ENCODE data around the gene FLT3LG. TPM values are rescaled to one million over a fixed set of nuclear protein-coding genes. Genes with fewer than 3 reads are reported as not detected.

Gene FLT3LG
- total RNA-seq, 1 experiment from 2014 or later, result 1.5 TPM

DNA sequence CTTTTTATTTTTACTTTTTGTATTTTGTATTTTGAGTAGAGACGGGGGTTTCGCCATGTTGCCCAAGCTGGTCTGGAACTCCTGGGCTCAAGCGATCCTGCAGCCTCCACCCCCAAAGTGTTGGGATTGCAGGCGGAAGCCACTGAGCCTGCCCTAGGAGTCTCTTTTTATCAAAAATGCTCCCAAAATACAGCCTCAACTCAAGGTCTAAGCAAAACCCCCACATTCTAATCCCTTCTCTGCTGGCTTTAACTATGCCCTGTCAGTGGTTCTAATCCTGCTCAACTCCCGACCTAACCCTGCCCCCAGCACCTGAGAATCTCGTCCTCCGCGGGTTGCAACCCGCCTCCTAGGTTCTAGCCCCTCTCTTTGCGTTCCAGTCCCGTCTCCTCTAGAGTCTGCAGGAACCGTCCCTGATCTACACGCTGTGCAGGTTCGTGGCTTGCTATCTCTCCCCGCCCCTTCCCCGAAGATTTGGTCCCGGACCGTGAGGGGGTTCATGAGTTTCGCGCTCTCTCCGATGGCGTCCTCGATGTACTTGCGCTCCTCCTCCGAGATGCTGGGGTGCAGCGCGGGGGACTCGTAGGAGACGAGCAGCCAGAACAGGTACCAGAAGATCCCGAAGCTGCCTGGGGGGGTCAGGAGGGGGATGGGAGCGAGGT is 40.6 kb upstream of the FLT3LG start:
- CTCF ChIA-PET, result interaction anchor here (0.6 kb wide), 1 partner anchor 38 kb away, joined by 8 read pairs; no protein-coding TSS in a partner anchor
- no peak overlapping the region for H3K4me3 ChIP-seq (ENCODE audit: low read depth in 2 of 2, low read length in 2 of 2)
- H3K9me3 ChIP-seq (ENCODE audit: control insufficient read depth, insufficient read depth, low read depth, low read length), result no peaks in the 10 kb centered on the region
- TF ChIP-seq SIN3A (IDR thresholded peaks at IDR 0.05; ENCODE audit: borderline replicate concordance, insufficient read depth, low read depth, low read length), result no peak
- TF ChIP-seq, protein P1, sequence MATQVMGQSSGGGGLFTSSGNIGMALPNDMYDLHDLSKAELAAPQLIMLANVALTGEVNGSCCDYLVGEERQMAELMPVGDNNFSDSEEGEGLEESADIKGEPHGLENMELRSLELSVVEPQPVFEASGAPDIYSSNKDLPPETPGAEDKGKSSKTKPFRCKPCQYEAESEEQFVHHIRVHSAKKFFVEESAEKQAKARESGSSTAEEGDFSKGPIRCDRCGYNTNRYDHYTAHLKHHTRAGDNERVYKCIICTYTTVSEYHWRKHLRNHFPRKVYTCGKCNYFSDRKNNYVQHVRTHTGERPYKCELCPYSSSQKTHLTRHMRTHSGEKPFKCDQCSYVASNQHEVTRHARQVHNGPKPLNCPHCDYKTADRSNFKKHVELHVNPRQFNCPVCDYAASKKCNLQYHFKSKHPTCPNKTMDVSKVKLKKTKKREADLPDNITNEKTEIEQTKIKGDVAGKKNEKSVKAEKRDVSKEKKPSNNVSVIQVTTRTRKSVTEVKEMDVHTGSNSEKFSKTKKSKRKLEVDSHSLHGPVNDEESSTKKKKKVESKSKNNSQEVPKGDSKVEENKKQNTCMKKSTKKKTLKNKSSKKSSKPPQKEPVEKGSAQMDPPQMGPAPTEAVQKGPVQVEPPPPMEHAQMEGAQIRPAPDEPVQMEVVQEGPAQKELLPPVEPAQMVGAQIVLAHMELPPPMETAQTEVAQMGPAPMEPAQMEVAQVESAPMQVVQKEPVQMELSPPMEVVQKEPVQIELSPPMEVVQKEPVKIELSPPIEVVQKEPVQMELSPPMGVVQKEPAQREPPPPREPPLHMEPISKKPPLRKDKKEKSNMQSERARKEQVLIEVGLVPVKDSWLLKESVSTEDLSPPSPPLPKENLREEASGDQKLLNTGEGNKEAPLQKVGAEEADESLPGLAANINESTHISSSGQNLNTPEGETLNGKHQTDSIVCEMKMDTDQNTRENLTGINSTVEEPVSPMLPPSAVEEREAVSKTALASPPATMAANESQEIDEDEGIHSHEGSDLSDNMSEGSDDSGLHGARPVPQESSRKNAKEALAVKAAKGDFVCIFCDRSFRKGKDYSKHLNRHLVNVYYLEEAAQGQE (IDR thresholded peaks at IDR 0.05; ENCODE audit: insufficient read depth in 1 of 2, low read depth in 2 of 2, low read length in 1 of 2), result no peak
- no peak for TF ChIP-seq CTCF (IDR thresholded peaks at IDR 0.05)
- TF ChIP-seq TCF7L2 (IDR thresholded peaks at IDR 0.05; ENCODE audit: low read depth, low read length), result no peak
- TF ChIP-seq POLR2AphosphoS5 (IDR thresholded peaks at IDR 0.05; ENCODE audit: low read depth, low read length), result no peak
- H3K4me1 ChIP-seq (ENCODE audit: control insufficient read depth, insufficient read depth, low read length), result no peaks in the 10 kb centered on the region
- H3K27ac ChIP-seq (ENCODE audit: low read length), result no peak overlapping the region
- no peaks in the 10 kb centered on the region; the same call in 1 of the 2 replicates for H3K27me3 ChIP-seq (ENCODE audit: control insufficient read depth, insufficient read depth, low read length)
- intact Hi-C loops (cut with micrococcal nuclease; ENCODE audit: unreplicated experiment), result no loop called here
- H3K36me3 ChIP-seq (ENCODE audit: control insufficient read depth, insufficient read depth, low read length), result no peaks in the 10 kb centered on the region
- no peak for DNase-seq (ENCODE audit: low read depth, low spot score)
- POLR2A ChIA-PET, result no interaction called here
- no peak for ATAC-seq
- in situ Hi-C loops (cut with HindIII; ENCODE audit: low pct_unique_long_range_greater_than_20kb, low sequenced_read_pairs), result no loop called here
- no TSS peak for BruUV-seq (replicated peaks)

DNA sequence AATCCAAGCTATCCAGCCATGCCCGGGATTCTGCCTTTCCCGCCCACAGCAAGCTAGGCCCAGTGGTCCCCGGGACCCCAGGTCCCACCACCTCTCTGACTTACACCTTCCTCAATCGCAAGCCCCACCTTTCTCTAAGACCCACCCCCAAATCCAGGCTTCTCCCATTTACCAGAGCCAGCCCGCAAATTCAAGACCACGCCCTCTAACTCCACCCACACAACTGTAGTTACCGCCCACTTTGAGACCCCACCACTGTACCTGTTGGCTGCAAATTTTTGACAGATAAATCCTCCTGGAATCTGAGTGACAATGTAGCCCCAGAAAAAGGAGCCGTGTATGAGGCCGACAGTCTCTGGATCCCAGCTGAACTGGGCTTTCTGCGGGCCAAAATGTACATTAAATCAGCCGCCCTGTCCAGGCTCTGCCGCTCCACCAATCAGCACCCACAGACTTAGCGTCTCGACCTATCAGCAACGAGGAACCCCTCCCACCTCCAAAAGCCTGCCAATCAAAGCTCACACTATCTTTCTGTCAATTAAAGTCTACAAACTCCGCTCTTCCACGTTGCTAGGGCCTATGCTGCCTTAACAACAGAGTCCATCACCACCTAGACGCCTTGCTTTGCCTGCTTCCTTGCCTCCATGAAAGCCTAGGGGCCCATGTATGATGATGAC is 39.0 kb upstream of the FLT3LG start:
- DNase-seq (ENCODE audit: low read depth, low spot score) (no peak), ATAC-seq (peak; percentile 22; the same call in 1 of the 2 replicates)
- Histone ChIP-seq H3K27me3 (ENCODE audit: control insufficient read depth, insufficient read depth, low read length) (peaks cover 5% of the 10 kb centered on the region; the same call in 1 of the 2 replicates), H3K4me3 (ENCODE audit: low read depth in 2 of 2, low read length in 2 of 2) (no peak overlapping the region), H3K27ac (ENCODE audit: low read length) (no peak overlapping the region), H3K36me3 (ENCODE audit: control insufficient read depth, insufficient read depth, low read length) (no peaks in the 10 kb centered on the region), H3K4me1 (ENCODE audit: control insufficient read depth, insufficient read depth, low read length) (no peaks in the 10 kb centered on the region), H3K9me3 (ENCODE audit: control insufficient read depth, insufficient read depth, low read depth, low read length) (no peaks in the 10 kb centered on the region)
- ChIA-PET CTCF (no interaction called here), POLR2A (no interaction called here)
- TF ChIP-seq SIN3A (IDR thresholded peaks at IDR 0.05; ENCODE audit: borderline replicate concordance, insufficient read depth, low read depth, low read length) (no peak), CTCF (IDR thresholded peaks at IDR 0.05) (no peak), POLR2AphosphoS5 (IDR thresholded peaks at IDR 0.05; ENCODE audit: low read depth, low read length) (no peak), TCF7L2 (IDR thresholded peaks at IDR 0.05; ENCODE audit: low read depth, low read length) (no peak)
- TF ChIP-seq, protein P1 (IDR thresholded peaks at IDR 0.05; ENCODE audit: insufficient read depth in 1 of 2, low read depth in 2 of 2, low read length in 1 of 2), result no peak
- no TSS peak for BruUV-seq (replicated peaks)
- in situ Hi-C loops (cut with HindIII; ENCODE audit: low pct_unique_long_range_greater_than_20kb, low sequenced_read_pairs) (no loop called here), intact Hi-C loops (cut with micrococcal nuclease; ENCODE audit: unreplicated experiment) (no loop called here)
